Measurements from ENCODE around the gene HSPA1L.
"Not testable (repeated sequence)": the region's sequence is repeated elsewhere in the genome, so short reads cannot be mapped to it uniquely, and the experiment has no call there.

HSPA1L gene

GRCh38 chr6:31826793-31827285 is 11.8 kb upstream of the HSPA1L start (continued):
- TF ChIP-seq SP2 (tag by site-specific recombination; IDR thresholded peaks at IDR 0.05) = no peak
- TF ChIP-seq TRIM28 (IDR thresholded peaks at IDR 0.05; ENCODE audit: borderline replicate concordance, low read length) = no peak
- TF ChIP-seq ZSCAN4 (tag by site-specific recombination; IDR thresholded peaks at IDR 0.05) = no peak

- no peak overlapping the region for H3K27ac ChIP-seq (ENCODE audit: extremely low read depth, low read depth, low read length)
- CTCF ChIA-PET = interaction anchor here (1.1 to 1.8 kb wide), 2 partner anchors 34 to 56 kb away, joined by 3 to 5 read pairs; no protein-coding TSS in a partner anchor
- peaks cover 0 to 12% of the 10 kb centered on the region in 2 experiments; a peak in 2 of 3 replicates for H3K36me3 ChIP-seq (ENCODE audit: control insufficient read depth in 2 of 2, insufficient read depth in 1 of 2, low read length in 2 of 2)
- no peaks in the 10 kb centered on the region; the same call in 1 of the 2 replicates for H3K4me1 ChIP-seq (ENCODE audit: control insufficient read depth, insufficient read depth, low read length)
- POLR2A ChIA-PET = interaction anchor here (2.3 to 4.5 kb wide), 5 partner anchors 12 to 96 kb away, joined by 9 to 206 read pairs (median 102); partner anchors contain the start of genes CLIC1, DDAH2, HSPA1A and HSPA1L
- H3K9me3 ChIP-seq (ENCODE audit: control insufficient read depth, insufficient read depth, low read depth, low read length) = no peaks in the 10 kb centered on the region
- TF ChIP-seq ZNF529 (tag by site-specific recombination; IDR thresholded peaks at IDR 0.05; ENCODE audit: insufficient replicate concordance) (no peak), ZNF362 (tag by site-specific recombination; IDR thresholded peaks at IDR 0.05) (peak; percentile 56; the same call in 1 of the 2 replicates)
- H3K4me3 ChIP-seq (ENCODE audit: low read depth, low read length) = no peak overlapping the region
These were observed 10.5 kb upstream of the HSPA1L start for GRCh38 chr6:31825553-31825952.

- ChIA-PET POLR2A (interaction anchor here (2.3 to 4.5 kb wide), 2 partner anchors 11 to 17 kb away, joined by 9 to 206 read pairs; partner anchors contain the start of genes HSPA1A, HSPA1L and LSM2), CTCF (interaction anchor here (2.0 kb wide), 1 partner anchor 17 kb away, joined by 10 read pairs; the partner anchor contains the start of gene LSM2)
- not testable (repeated sequence) for H3K9me3 ChIP-seq (ENCODE audit: control insufficient read depth, insufficient read depth, low read depth, low read length); H3K27ac ChIP-seq (ENCODE audit: extremely low read depth, low read depth, low read length); H3K4me3 ChIP-seq (ENCODE audit: low read depth, low read length); H3K4me1 ChIP-seq (ENCODE audit: control insufficient read depth, insufficient read depth, low read length)
- peaks cover 0 to 10% of the 10 kb centered on the region in 2 experiments; a peak in 1 of 3 replicates for H3K36me3 ChIP-seq (ENCODE audit: control insufficient read depth in 2 of 2, insufficient read depth in 1 of 2, low read length in 2 of 2)
These were observed 8.6 kb upstream of the HSPA1L start for GRCh38 chr6:31823592-31824196.

- ChIA-PET CTCF (interaction anchor here (0.6 to 2.0 kb wide), 4 partner anchors 15 to 236 kb away, joined by 3 to 10 read pairs (median 6); partner anchors contain the start of genes LSM2 and LST1), POLR2A (interaction anchor here (0.6 to 1.2 kb wide), 8 partner anchors 7 to 142 kb away, joined by 3 to 6 read pairs (median 4); partner anchors contain the start of genes LSM2, VARS1 and VWA7)
- Histone ChIP-seq H3K36me3 (ENCODE audit: control insufficient read depth in 2 of 2, insufficient read depth in 1 of 2, low read length in 2 of 2) (peaks cover 0 to 25% of the 10 kb centered on the region in 2 experiments; a peak in 1 of 3 replicates), H3K27ac (ENCODE audit: extremely low read depth, low read depth, low read length) (peak overlapping the region; percentile 12; the same call in 1 of the 2 replicates), H3K9me3 (ENCODE audit: control insufficient read depth, insufficient read depth, low read depth, low read length) (no peaks in the 10 kb centered on the region), H3K4me3 (ENCODE audit: low read depth, low read length) (peak overlapping the region; percentile 42), H3K4me1 (ENCODE audit: control insufficient read depth, insufficient read depth, low read length) (no peaks in the 10 kb centered on the region; the same call in 1 of the 2 replicates)
- TF ChIP-seq ZNF398 (tag by site-specific recombination; IDR thresholded peaks at IDR 0.05) = peak; percentile 65
- TF ChIP-seq ZEB2 (tag by site-specific recombination; IDR thresholded peaks at IDR 0.05) = no peak
- TF ChIP-seq PRDM2 (tag by site-specific recombination; IDR thresholded peaks at IDR 0.05; ENCODE audit: borderline replicate concordance) = no peak
- TF ChIP-seq WT1 (tag by site-specific recombination; IDR thresholded peaks at IDR 0.05) = peak; percentile 67
- 0 out of 2 replicates have a peak, but pooled peaks have one; percentile 10 for TF ChIP-seq ZNF600 (tag by site-specific recombination; IDR thresholded peaks at IDR 0.05)
- no peak for TF ChIP-seq ZNF350 (tag by site-specific recombination; IDR thresholded peaks at IDR 0.05)
- TF ChIP-seq ZBTB48 (tag by site-specific recombination; IDR thresholded peaks at IDR 0.05) = peak; percentile 64; the same call in 1 of the 2 replicates
These were observed 7.1 kb upstream of the HSPA1L start for GRCh38 chr6:31822036-31822821.

Data from HEK293 (cell line).